Activated CD8-positive, alpha-beta T cell treated with anti-CD3 and anti-CD28 coated beads for 36 hours (primary cell): ENCODE measurements around the gene NUMBL. TPM values are rescaled to one million over a fixed set of nuclear protein-coding genes. Genes with fewer than 3 reads are reported as not detected.
A peak's percentile ranks its signal among the peaks of the same experiment; 100 is the strongest.

Experiments used
- ATAC-seq: fragments of 200-7000 bp; cut with Tn5 transposase; one replicate; pipeline ENCODE4 v1.10.0; 2021; ENCODE audit warnings: mild to moderate bottlenecking, moderate library complexity
- CTCF ChIA-PET: fragments of 350-600 bp; sonication (Branson Sonifier 250); formaldehyde crosslinking; loops from one replicate; lab custom pipeline; 2021; ENCODE audit warnings: antibody characterized with exemption; lab: Charles Lee
- POLR2A ChIA-PET: fragments of 350-600 bp; sonication (Branson Sonifier 250); formaldehyde crosslinking; loops from one replicate; lab custom pipeline; 2021; ENCODE audit warnings: antibody characterized with exemption; lab: Charles Lee
- DNase-seq: peaks from one replicate; pipeline ENCODE4 v3.0.0-alpha.2; 2020
- H3K27ac Mint-ChIP-seq: one replicate; pipeline ENCODE4 v1.8.0; 2021; ENCODE audit warnings: mild to moderate bottlenecking, mixed read lengths
- H3K27me3 Mint-ChIP-seq: one replicate; pipeline ENCODE4 v1.8.0; 2021; ENCODE audit warnings: mixed read lengths
- H3K36me3 Mint-ChIP-seq: one replicate; pipeline ENCODE4 v1.8.0; 2021; ENCODE audit warnings: low read depth, mixed read lengths
- H3K4me1 Mint-ChIP-seq: one replicate; pipeline ENCODE4 v1.8.0; 2021; ENCODE audit warnings: low read depth, mixed read lengths
- H3K4me3 Mint-ChIP-seq: one replicate; pipeline ENCODE4 v1.8.0; 2021; ENCODE audit warnings: mild to moderate bottlenecking, moderate library complexity, mixed read lengths
- H3K9me3 Mint-ChIP-seq: one replicate; pipeline ENCODE4 v1.8.0; 2021; ENCODE audit warnings: mixed read lengths
- CTCF ChIP-seq: fragments of 200-600 bp; IDR thresholded peaks from one replicate; pipeline ENCODE4 v1.8.0; 2022; ENCODE audit warnings: antibody characterized with exemption, mild to moderate bottlenecking
- intact Hi-C: fragments of 100-400 bp; cut with micrococcal nuclease; formaldehyde crosslinking; loops from one replicate; pipeline ENCODE4 v1.10.0; 2022
- total RNA-seq, 2 experiments: library from RNA; stranded (reverse); gene quantifications; one replicate each; pipeline ENCODE4 v1.2.3, GENCODE V29; 2021

The NUMBL gene
- total RNA-seq, 2 experiments from 2014 or later: 13.7 to 17.7 TPM

GRCh38 chr19:40717325-40717879, 27.0 kb upstream of the NUMBL start:
- TF ChIP-seq CTCF: no peak
- CTCF ChIA-PET: interaction anchor here (1.0 to 1.7 kb wide), 4 partner anchors 14 to 90 kb away, joined by 3 to 6 read pairs (median 5); partner anchors contain the start of gene EGLN2
- no peak for DNase-seq
- Mint-ChIP-seq H3K36me3 (peaks cover 8% of the 10 kb centered on the region), H3K27ac (peak overlapping the region; percentile 64), H3K4me3 (peak overlapping the region; percentile 82), H3K27me3 (no peaks in the 10 kb centered on the region), H3K9me3 (no peaks in the 10 kb centered on the region), H3K4me1 (peaks cover 54% of the 10 kb centered on the region)
- ATAC-seq: no peak
- intact Hi-C loops: loop anchor here (5.0 kb wide), 2 partner anchors 35 to 55 kb away; partner anchors contain the start of genes ACTMAP and SNRPA
- POLR2A ChIA-PET: interaction anchor here (0.7 to 1.8 kb wide), 7 partner anchors 10 to 61 kb away, joined by 3 to 14 read pairs (median 6); partner anchors contain the start of genes ACTMAP, NUMBL, RAB4B and SNRPA

GRCh38 chr19:40716482-40717324, 26.3 kb upstream of the NUMBL start, which contains the start of the genes COQ8B and ITPKC:
TSS of gene COQ8B (minus strand) at chr19:40716886. CDS start at chr19:40714632, 2,254 bp downstream.
TSS of gene ITPKC (plus strand) at chr19:40717112. CDS start at chr19:40717136, 24 bp downstream.
- ATAC-seq: peak; percentile 74
- CTCF ChIA-PET: interaction anchor here (0.6 to 1.7 kb wide), 9 partner anchors 15 to 132 kb away, joined by 3 to 6 read pairs (median 4); partner anchors contain the start of gene EGLN2
- intact Hi-C loops: loop anchor here (5.0 kb wide), 2 partner anchors 36 to 54 kb away; partner anchors contain the start of genes ACTMAP and SNRPA
- Mint-ChIP-seq H3K36me3 (peaks cover 6% of the 10 kb centered on the region), H3K9me3 (no peaks in the 10 kb centered on the region), H3K4me3 (peak within 1 kb of the TSS; percentile 94), H3K27ac (peak within 1 kb of the TSS; percentile 96), H3K27me3 (no peaks in the 10 kb centered on the region), H3K4me1 (peaks cover 50% of the 10 kb centered on the region)
- peak; percentile 100 for DNase-seq
- POLR2A ChIA-PET: interaction anchor here (0.7 to 1.8 kb wide), 11 partner anchors 11 to 61 kb away, joined by 3 to 14 read pairs (median 5); partner anchors contain the start of genes ACTMAP, NUMBL, RAB4B and SNRPA
- TF ChIP-seq CTCF: no peak

GRCh38 chr19:40716031-40716481, 25.6 kb upstream of the NUMBL start:
- Mint-ChIP-seq H3K4me1 (peaks cover 49% of the 10 kb centered on the region), H3K27ac (peak overlapping the region; percentile 96), H3K4me3 (peak overlapping the region; percentile 94), H3K9me3 (no peaks in the 10 kb centered on the region), H3K27me3 (no peaks in the 10 kb centered on the region), H3K36me3 (peaks cover 10% of the 10 kb centered on the region)
- ChIA-PET POLR2A (interaction anchor here (0.7 to 1.8 kb wide), 6 partner anchors 12 to 62 kb away, joined by 3 to 9 read pairs (median 4); partner anchors contain the start of genes ACTMAP, NUMBL and RAB4B), CTCF (interaction anchor here (0.6 to 1.7 kb wide), 8 partner anchors 53 to 132 kb away, joined by 3 to 6 read pairs (median 4); partner anchors contain the start of gene EGLN2)
- intact Hi-C loops: loop anchor here (5.0 kb wide), 2 partner anchors 36 to 54 kb away; partner anchors contain the start of genes ACTMAP and SNRPA
- TF ChIP-seq CTCF: no peak
- ATAC-seq (peak; percentile 37), DNase-seq (peak; percentile 93)

- intact Hi-C loops: loop anchor here (5.0 kb wide), 2 partner anchors 38 to 52 kb away; partner anchors contain the start of genes ACTMAP and SNRPA
- peak; percentile 68 for ATAC-seq
- peak overlapping the region; percentile 96 for H3K27ac Mint-ChIP-seq
- DNase-seq: peak; percentile 96
- POLR2A ChIA-PET: interaction anchor here (0.6 to 1.6 kb wide), 2 partner anchors 24 to 91 kb away, joined by 3 to 5 read pairs; partner anchors contain the start of gene NUMBL
- H3K27me3 Mint-ChIP-seq: no peaks in the 10 kb centered on the region
- peaks cover 12% of the 10 kb centered on the region for H3K36me3 Mint-ChIP-seq
- no peak for TF ChIP-seq CTCF
- CTCF ChIA-PET: no interaction called here
- no peaks in the 10 kb centered on the region for H3K9me3 Mint-ChIP-seq
- H3K4me1 Mint-ChIP-seq: peaks cover 38% of the 10 kb centered on the region
- peak overlapping the region; percentile 94 for H3K4me3 Mint-ChIP-seq
These were observed 24.2 kb upstream of the NUMBL start for GRCh38 chr19:40714441-40715299.
